ENCODE results near the gene MAP2K5.

DNA sequence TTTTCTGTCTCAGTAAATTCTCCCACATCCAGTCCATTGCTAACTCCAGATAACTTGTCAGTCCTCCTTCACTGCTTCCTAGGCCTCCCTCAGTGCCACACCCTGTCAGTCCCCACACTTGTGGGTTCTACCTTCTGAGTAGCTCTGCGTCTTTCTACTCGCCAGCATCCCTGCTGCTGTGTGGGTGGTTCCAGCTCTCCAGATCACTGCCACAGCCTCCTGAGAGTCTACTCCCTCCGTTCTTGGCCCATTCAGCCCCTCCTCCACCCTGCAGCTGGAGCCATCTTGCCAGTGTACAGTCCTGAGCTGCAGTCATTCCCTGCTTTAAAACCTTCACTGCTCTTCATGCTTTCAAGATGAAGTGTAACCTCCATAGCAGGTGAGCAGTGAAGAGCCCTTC is 45.3 kb downstream of the MAP2K5 start:
- TF ChIP-seq POLR2A (IDR thresholded peaks at IDR 0.05): no peak
- TF ChIP-seq POLR2AphosphoS5 (IDR thresholded peaks at IDR 0.05): no peak
- TF ChIP-seq, protein P1, sequence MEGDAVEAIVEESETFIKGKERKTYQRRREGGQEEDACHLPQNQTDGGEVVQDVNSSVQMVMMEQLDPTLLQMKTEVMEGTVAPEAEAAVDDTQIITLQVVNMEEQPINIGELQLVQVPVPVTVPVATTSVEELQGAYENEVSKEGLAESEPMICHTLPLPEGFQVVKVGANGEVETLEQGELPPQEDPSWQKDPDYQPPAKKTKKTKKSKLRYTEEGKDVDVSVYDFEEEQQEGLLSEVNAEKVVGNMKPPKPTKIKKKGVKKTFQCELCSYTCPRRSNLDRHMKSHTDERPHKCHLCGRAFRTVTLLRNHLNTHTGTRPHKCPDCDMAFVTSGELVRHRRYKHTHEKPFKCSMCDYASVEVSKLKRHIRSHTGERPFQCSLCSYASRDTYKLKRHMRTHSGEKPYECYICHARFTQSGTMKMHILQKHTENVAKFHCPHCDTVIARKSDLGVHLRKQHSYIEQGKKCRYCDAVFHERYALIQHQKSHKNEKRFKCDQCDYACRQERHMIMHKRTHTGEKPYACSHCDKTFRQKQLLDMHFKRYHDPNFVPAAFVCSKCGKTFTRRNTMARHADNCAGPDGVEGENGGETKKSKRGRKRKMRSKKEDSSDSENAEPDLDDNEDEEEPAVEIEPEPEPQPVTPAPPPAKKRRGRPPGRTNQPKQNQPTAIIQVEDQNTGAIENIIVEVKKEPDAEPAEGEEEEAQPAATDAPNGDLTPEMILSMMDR (IDR thresholded peaks at IDR 0.05): no peak
- TF ChIP-seq EP300 (IDR thresholded peaks at IDR 0.05): no peak
